GM18505 (cell line): ENCODE results near the gene USP31.

Experiments
- ATAC-seq: cut with Tn5 transposase; IDR thresholded peaks from one replicate; pipeline ENCODE4 v1.9.1; 2021; ENCODE audit not compliant: unreplicated experiment
- POLR2A ChIP-seq: IDR thresholded peaks from 4 replicates; pipeline ENCODE4 v1.6.1; 2011; ENCODE audit warnings: borderline replicate concordance; ENCODE audit not compliant: insufficient read depth, insufficient read length; ENCODE audit errors: extremely low read depth

USP31 gene

GRCh38 chr16:23048164-23048563 lies 101.1 kb downstream of the USP31 start:
- no peak for TF ChIP-seq POLR2A
- no peak for ATAC-seq

- TF ChIP-seq POLR2A, result no peak
Measured at GRCh38 chr16:23045025-23045424, 104.2 kb downstream of the USP31 start.

GRCh38 chr16:23040246-23040645 lies 109.0 kb downstream of the USP31 start:
- no peak for TF ChIP-seq POLR2A
- no peak for ATAC-seq

More at GRCh38 chr16:23045025-23045424, 104.2 kb downstream of the USP31 start:
- ATAC-seq, result no peak

- ATAC-seq, result no peak
- TF ChIP-seq POLR2A, result no peak
Measured at GRCh38 chr16:23039118-23039517, 110.1 kb downstream of the USP31 start.

GRCh38 chr16:23035240-23035639 lies 114.0 kb downstream of the USP31 start:
- no peak for ATAC-seq
- no peak for TF ChIP-seq POLR2A

GRCh38 chr16:23031508-23032098 lies 117.6 kb downstream of the USP31 start:
- ATAC-seq, result no peak
- no peak for TF ChIP-seq POLR2A

GRCh38 chr16:23029733-23030420 lies 119.4 kb downstream of the USP31 start:
- TF ChIP-seq POLR2A, result no peak
- ATAC-seq, result no peak

- no peak for TF ChIP-seq POLR2A
Measured at GRCh38 chr16:23027386-23027785, 121.9 kb downstream of the USP31 start.

GRCh38 chr16:23026784-23027362 lies 122.4 kb downstream of the USP31 start:
- ATAC-seq, result no peak
- TF ChIP-seq POLR2A, result no peak

More at GRCh38 chr16:23027386-23027785, 121.9 kb downstream of the USP31 start:
- ATAC-seq, result no peak

- ATAC-seq, result no peak
- TF ChIP-seq POLR2A, result no peak
Measured at GRCh38 chr16:23025692-23026307, 123.5 kb downstream of the USP31 start.

- ATAC-seq, result no peak
- TF ChIP-seq POLR2A, result no peak
Measured at GRCh38 chr16:23024044-23024443, 125.2 kb downstream of the USP31 start.

GRCh38 chr16:23020084-23020483 lies 129.2 kb downstream of the USP31 start:
- ATAC-seq, result no peak
- TF ChIP-seq POLR2A, result no peak

- ATAC-seq, result no peak
- no peak for TF ChIP-seq POLR2A
Measured at GRCh38 chr16:23016368-23016767, 132.9 kb downstream of the USP31 start.

- no peak for ATAC-seq
- no peak for TF ChIP-seq POLR2A
Measured at GRCh38 chr16:23015580-23015979, 133.7 kb downstream of the USP31 start.
